ENCODE data around the gene POC1A. TPM values are rescaled to one million over a fixed set of nuclear protein-coding genes. Genes with fewer than 3 reads are reported as not detected.

POC1A gene
- total and polyA plus RNA-seq, 9 of the 15 experiments (the other 6 are each of a cell fraction or from before 2014, with no cell fraction given): 7.2 to 17.5 (median 12.1) TPM

- TF ChIP-seq, protein P1, sequence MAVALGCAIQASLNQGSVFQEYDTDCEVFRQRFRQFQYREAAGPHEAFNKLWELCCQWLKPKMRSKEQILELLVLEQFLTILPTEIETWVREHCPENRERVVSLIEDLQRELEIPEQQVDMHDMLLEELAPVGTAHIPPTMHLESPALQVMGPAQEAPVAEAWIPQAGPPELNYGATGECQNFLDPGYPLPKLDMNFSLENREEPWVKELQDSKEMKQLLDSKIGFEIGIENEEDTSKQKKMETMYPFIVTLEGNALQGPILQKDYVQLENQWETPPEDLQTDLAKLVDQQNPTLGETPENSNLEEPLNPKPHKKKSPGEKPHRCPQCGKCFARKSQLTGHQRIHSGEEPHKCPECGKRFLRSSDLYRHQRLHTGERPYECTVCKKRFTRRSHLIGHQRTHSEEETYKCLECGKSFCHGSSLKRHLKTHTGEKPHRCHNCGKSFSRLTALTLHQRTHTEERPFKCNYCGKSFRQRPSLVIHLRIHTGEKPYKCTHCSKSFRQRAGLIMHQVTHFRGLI (CRISPR knock-in tag; IDR thresholded peaks at IDR 0.05): no peak
Measured at GRCh38 chr3:52085681-52086282, 68.4 kb downstream of the POC1A start (continued).

DNA sequence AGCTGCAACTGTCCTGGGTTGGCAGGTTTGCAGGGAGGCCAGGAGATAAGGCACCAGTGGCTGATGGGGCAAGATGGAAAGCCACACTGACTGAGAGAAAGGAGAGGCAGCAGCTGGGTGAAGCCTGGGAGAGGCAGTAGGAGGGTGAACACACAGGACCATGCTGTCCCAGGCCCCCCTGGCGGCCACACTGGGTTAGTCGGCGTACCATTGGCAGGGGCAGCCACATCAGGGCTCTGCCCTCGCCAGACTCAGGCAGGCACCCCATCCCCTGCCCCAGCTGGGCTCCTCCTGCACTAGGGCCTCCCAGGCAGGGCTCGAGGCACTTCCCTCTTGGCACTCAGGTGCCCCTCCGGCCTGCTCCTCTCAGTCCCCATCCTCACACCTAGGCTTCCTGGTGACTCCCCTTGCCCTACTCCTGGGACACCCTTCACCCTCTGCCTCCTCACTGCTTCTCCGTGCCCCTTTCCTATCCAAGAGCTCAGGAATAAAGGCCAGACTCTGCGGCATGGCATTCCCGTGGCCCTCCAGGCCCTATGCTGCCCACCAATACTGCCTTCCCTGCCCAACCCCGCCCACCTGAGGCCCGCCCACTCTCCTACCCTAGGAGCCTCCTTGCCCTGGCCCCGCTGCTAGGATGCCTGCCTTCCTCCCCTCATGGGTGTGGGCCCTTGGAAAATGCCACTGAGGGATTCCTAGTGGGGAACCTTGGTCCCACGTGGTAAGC lies 69.1 kb downstream of the POC1A start:
- no peaks in the 10 kb centered on the region for H4K20me1 ChIP-seq (replicated peaks; ENCODE audit: control insufficient read depth, insufficient read depth, low read length)
- no peak overlapping the region for H3K4me2 ChIP-seq (ENCODE audit: insufficient read depth, low read length)
- no peak for ATAC-seq
- H3K27ac ChIP-seq (ENCODE audit: extremely low read depth, low read depth, low read length): no peak overlapping the region
- DNase-seq (ENCODE audit: extremely low read depth in 1 of 4, low spot score in 3 of 4): no peak
- WGBS (ENCODE audit: insufficient coverage, low coverage, missing lambda C conversion rate): 73% methylated on average over 5 of the region's 13 CpGs
- FAIRE-seq: no peak
- H3K79me2 ChIP-seq (ENCODE audit: control insufficient read depth, insufficient read depth, low read length): no peaks in the 10 kb centered on the region
- ChIA-PET CTCF (ENCODE audit: low intra/inter-chr PET ratio) (no interaction called here), POLR2A (interaction anchor here (1.0 kb wide), 1 partner anchor 43 kb away, joined by 3 read pairs; no protein-coding TSS in a partner anchor)
- H3K9me1 ChIP-seq (ENCODE audit: control insufficient read depth, insufficient read depth, low read length): no peaks in the 10 kb centered on the region
- no TSS peak for BruUV-seq (replicated peaks)
- intact Hi-C loops (cut with micrococcal nuclease): no loop called here
- peaks cover 8% of the 10 kb centered on the region; the same call in 2 of the 3 replicates for H3K36me3 ChIP-seq (ENCODE audit: control insufficient read depth, insufficient read depth, low read length)
- peak overlapping the region in 1 of 2 experiments; percentile 5; a peak in 1 of 4 replicates for H3K9ac ChIP-seq (ENCODE audit: insufficient read depth in 1 of 2, low read depth in 2 of 2, low read length in 2 of 2)
- peaks cover 43 to 53% of the 10 kb centered on the region in 2 experiments for H3K4me1 ChIP-seq (replicated peaks in 1 of 2; ENCODE audit: control insufficient read depth in 2 of 2, insufficient read depth in 2 of 2, low read length in 2 of 2)
- no peak overlapping the region for H3K4me3 ChIP-seq
- H2AFZ ChIP-seq (ENCODE audit: low read depth, low read length): no peak overlapping the region
- in situ Hi-C loops (cut with MboI): no loop called here
- no peaks in the 10 kb centered on the region for H3K27me3 ChIP-seq (ENCODE audit: control insufficient read depth in 2 of 2, insufficient read depth in 2 of 2, low read length in 2 of 2)
- H3K9me3 ChIP-seq (replicated peaks; ENCODE audit: control insufficient read depth, insufficient read depth, low read depth, low read length): no peaks in the 10 kb centered on the region
- no peak for TF ChIP-seq TCFL5 (CRISPR knock-in tag; conservative IDR thresholded peaks at IDR 0.05)
- TF ChIP-seq MYC (IDR thresholded peaks at IDR 0.05; ENCODE audit: low read depth, low read length): no peak
- TF ChIP-seq MYC (CRISPR knock-in tag; IDR thresholded peaks at IDR 0.05; ENCODE audit: borderline replicate concordance, low read depth): no peak
- no peak for TF ChIP-seq CGGBP1 (CRISPR knock-in tag; IDR thresholded peaks at IDR 0.05)
- TF ChIP-seq, protein P2, sequence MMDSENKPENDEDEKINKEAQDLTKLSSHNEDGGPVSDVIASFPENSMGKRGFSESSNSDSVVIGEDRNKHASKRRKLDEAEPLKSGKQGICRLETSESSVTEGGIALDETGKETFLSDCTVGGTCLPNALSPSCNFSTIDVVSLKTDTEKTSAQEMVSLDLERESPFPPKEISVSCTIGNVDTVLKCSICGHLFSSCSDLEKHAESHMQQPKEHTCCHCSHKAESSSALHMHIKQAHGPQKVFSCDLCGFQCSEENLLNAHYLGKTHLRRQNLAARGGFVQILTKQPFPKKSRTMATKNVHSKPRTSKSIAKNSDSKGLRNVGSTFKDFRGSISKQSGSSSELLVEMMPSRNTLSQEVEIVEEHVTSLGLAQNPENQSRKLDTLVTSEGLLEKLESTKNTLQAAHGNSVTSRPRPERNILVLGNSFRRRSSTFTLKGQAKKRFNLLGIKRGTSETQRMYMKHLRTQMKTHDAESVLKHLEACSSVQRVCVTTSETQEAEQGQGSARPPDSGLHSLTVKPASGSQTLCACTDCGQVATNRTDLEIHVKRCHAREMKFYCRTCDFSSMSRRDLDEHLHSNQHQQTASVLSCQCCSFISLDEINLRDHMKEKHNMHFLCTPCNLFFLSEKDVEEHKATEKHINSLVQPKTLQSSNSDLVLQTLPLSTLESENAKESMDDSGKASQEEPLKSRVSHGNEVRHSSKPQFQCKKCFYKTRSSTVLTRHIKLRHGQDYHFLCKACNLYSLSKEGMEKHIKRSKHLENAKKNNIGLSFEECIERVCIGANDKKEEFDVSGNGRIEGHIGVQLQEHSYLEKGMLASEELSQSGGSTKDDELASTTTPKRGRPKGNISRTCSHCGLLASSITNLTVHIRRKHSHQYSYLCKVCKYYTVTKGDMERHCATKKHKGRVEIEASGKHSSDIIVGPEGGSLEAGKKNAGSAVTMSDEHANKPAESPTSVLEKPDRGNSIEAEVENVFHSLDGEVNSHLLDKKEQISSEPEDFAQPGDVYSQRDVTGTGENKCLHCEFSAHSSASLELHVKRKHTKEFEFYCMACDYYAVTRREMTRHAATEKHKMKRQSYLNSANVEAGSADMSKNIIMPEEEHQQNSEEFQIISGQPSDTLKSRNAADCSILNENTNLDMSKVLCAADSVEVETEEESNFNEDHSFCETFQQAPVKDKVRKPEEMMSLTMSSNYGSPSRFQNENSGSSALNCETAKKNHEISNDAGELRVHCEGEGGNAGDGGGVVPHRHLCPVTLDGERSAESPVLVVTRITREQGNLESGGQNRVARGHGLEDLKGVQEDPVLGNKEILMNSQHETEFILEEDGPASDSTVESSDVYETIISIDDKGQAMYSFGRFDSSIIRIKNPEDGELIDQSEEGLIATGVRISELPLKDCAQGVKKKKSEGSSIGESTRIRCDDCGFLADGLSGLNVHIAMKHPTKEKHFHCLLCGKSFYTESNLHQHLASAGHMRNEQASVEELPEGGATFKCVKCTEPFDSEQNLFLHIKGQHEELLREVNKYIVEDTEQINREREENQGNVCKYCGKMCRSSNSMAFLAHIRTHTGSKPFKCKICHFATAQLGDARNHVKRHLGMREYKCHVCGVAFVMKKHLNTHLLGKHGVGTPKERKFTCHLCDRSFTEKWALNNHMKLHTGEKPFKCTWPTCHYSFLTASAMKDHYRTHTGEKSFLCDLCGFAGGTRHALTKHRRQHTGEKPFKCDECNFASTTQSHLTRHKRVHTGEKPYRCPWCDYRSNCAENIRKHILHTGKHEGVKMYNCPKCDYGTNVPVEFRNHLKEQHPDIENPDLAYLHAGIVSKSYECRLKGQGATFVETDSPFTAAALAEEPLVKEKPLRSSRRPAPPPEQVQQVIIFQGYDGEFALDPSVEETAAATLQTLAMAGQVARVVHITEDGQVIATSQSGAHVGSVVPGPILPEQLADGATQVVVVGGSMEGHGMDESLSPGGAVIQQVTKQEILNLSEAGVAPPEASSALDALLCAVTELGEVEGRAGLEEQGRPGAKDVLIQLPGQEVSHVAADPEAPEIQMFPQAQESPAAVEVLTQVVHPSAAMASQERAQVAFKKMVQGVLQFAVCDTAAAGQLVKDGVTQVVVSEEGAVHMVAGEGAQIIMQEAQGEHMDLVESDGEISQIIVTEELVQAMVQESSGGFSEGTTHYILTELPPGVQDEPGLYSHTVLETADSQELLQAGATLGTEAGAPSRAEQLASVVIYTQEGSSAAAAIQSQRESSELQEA (IDR thresholded peaks at IDR 0.05; ENCODE audit: low read depth): no peak
- no peak for TF ChIP-seq SREBF2 (CRISPR knock-in tag; IDR thresholded peaks at IDR 0.05)
- TF ChIP-seq HNRNPLL (IDR thresholded peaks at IDR 0.05; ENCODE audit: low read depth, low read length, poor library complexity, severe bottlenecking): no peak

All from K562 (cell line).